ENCODE results near the gene ACAP2. TPM values are rescaled to one million over a fixed set of nuclear protein-coding genes. Genes with fewer than 3 reads are reported as not detected.

The ACAP2 gene
- total RNA-seq, 4 donors from 2014 or later, result 41.9 to 53.2 (median 48.0) TPM

- Histone ChIP-seq H3K27ac (no peak overlapping the region), H3K36me3 (no peaks in the 10 kb centered on the region), H3K9me3 (no peaks in the 10 kb centered on the region), H3K4me1 (peaks cover 37% of the 10 kb centered on the region), H3K4me3 (no peak overlapping the region), H3K27me3 (no peaks in the 10 kb centered on the region)
- DNase-seq (ENCODE audit: low spot score in 2 of 2), result no peak
- WGBS, result 82% methylated on average over 1 of the region's 1 CpG
- TF ChIP-seq POLR2AphosphoS5 (IDR thresholded peaks at IDR 0.05) (no peak), POLR2A (IDR thresholded peaks at IDR 0.05) (no peak)
- TF ChIP-seq, protein P1, sequence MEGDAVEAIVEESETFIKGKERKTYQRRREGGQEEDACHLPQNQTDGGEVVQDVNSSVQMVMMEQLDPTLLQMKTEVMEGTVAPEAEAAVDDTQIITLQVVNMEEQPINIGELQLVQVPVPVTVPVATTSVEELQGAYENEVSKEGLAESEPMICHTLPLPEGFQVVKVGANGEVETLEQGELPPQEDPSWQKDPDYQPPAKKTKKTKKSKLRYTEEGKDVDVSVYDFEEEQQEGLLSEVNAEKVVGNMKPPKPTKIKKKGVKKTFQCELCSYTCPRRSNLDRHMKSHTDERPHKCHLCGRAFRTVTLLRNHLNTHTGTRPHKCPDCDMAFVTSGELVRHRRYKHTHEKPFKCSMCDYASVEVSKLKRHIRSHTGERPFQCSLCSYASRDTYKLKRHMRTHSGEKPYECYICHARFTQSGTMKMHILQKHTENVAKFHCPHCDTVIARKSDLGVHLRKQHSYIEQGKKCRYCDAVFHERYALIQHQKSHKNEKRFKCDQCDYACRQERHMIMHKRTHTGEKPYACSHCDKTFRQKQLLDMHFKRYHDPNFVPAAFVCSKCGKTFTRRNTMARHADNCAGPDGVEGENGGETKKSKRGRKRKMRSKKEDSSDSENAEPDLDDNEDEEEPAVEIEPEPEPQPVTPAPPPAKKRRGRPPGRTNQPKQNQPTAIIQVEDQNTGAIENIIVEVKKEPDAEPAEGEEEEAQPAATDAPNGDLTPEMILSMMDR (IDR thresholded peaks at IDR 0.05), result no peak
These were observed 2.4 kb downstream of the ACAP2 start for GRCh38 chr3:195440379-195440778.

GRCh38 chr3:195438371-195438770, 4.4 kb downstream of the ACAP2 start:
- Histone ChIP-seq H3K27ac (no peak overlapping the region), H3K4me1 (peaks cover 30% of the 10 kb centered on the region), H3K4me3 (no peak overlapping the region), H3K36me3 (no peaks in the 10 kb centered on the region), H3K9me3 (no peaks in the 10 kb centered on the region), H3K27me3 (no peaks in the 10 kb centered on the region)
- TF ChIP-seq EP300 (IDR thresholded peaks at IDR 0.05) (no peak), POLR2A (IDR thresholded peaks at IDR 0.05) (no peak), POLR2AphosphoS5 (IDR thresholded peaks at IDR 0.05) (no peak)
- TF ChIP-seq, protein P1 (IDR thresholded peaks at IDR 0.05), result no peak
- DNase-seq (ENCODE audit: low spot score in 2 of 2), result no peak
- WGBS, result 69% methylated on average over 2 of the region's 2 CpGs

- H3K27me3 ChIP-seq, result no peaks in the 10 kb centered on the region
- no peaks in the 10 kb centered on the region for H3K36me3 ChIP-seq
- 75% methylated on average over 3 of the region's 3 CpGs for WGBS
- peaks cover 17% of the 10 kb centered on the region for H3K4me1 ChIP-seq
- no peak for DNase-seq (ENCODE audit: low spot score in 2 of 2)
- no peaks in the 10 kb centered on the region for H3K9me3 ChIP-seq
- H3K27ac ChIP-seq, result no peak overlapping the region
- no peak for TF ChIP-seq POLR2AphosphoS5 (IDR thresholded peaks at IDR 0.05)
- TF ChIP-seq, protein P1 (IDR thresholded peaks at IDR 0.05), result no peak
- no peak for TF ChIP-seq POLR2A (IDR thresholded peaks at IDR 0.05)
- TF ChIP-seq EP300 (IDR thresholded peaks at IDR 0.05), result no peak
- no peak overlapping the region for H3K4me3 ChIP-seq
These were observed 17.0 kb downstream of the ACAP2 start for GRCh38 chr3:195425849-195426248.

- TF ChIP-seq, protein P1 (IDR thresholded peaks at IDR 0.05), result no peak
- TF ChIP-seq POLR2AphosphoS5 (IDR thresholded peaks at IDR 0.05), result no peak
- no peak for TF ChIP-seq POLR2A (IDR thresholded peaks at IDR 0.05)
- no peak for TF ChIP-seq EP300 (IDR thresholded peaks at IDR 0.05)
- WGBS, result 88% methylated on average over 2 of the region's 2 CpGs
These were observed 19.0 kb downstream of the ACAP2 start for GRCh38 chr3:195423818-195424217.

DNA sequence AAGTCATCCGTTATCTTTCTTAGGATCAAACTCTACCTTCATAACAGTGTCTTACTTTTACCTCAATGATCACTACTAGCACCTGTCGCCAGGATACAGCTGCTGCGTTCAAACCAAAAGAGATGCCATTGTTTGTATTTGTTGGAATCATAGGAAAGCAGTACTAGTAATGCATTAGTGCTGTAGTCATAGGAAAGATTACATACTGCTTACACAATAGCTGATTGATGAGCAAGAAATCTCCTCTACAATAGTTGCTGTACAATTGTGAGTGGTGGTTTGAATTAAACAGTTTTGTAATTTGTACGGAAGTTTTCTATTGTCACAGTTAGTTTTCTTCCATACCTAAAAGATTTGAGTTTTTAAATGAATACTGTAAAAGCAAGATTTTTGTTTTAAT, 21.4 kb downstream of the ACAP2 start:
- H3K9me3 ChIP-seq, result no peaks in the 10 kb centered on the region
- 95% methylated on average over 4 of the region's 4 CpGs for WGBS
- no peak for DNase-seq (ENCODE audit: low spot score in 2 of 2)
- peaks cover 17% of the 10 kb centered on the region for H3K4me1 ChIP-seq
- H3K4me3 ChIP-seq, result no peak overlapping the region
- H3K27ac ChIP-seq, result no peak overlapping the region
- TF ChIP-seq POLR2A (IDR thresholded peaks at IDR 0.05) (no peak), EP300 (IDR thresholded peaks at IDR 0.05) (no peak), POLR2AphosphoS5 (IDR thresholded peaks at IDR 0.05) (no peak)
- TF ChIP-seq, protein P1 (IDR thresholded peaks at IDR 0.05), result no peak
- H3K27me3 ChIP-seq, result no peaks in the 10 kb centered on the region
- no peaks in the 10 kb centered on the region for H3K36me3 ChIP-seq

More at GRCh38 chr3:195423818-195424217, 19.0 kb downstream of the ACAP2 start:
- Histone ChIP-seq H3K9me3 (no peaks in the 10 kb centered on the region), H3K36me3 (no peaks in the 10 kb centered on the region), H3K4me3 (no peak overlapping the region), H3K27ac (no peak overlapping the region), H3K27me3 (no peaks in the 10 kb centered on the region), H3K4me1 (peaks cover 17% of the 10 kb centered on the region)
- DNase-seq (ENCODE audit: low spot score in 2 of 2), result no peak

Measured in suprapubic skin (tissue), 4 donors.